ENCODE results near the gene PNLIPRP3. TPM values are rescaled to one million over a fixed set of nuclear protein-coding genes. Genes with fewer than 3 reads are reported as not detected.

Gene PNLIPRP3
- total RNA-seq, 6 experiments from 2014 or later = not detected

- Histone ChIP-seq H3K4me3 (no peak overlapping the region), H3K9me3 (no peaks in the 10 kb centered on the region), H3K27ac (no peak overlapping the region), H3K27me3 (no peaks in the 10 kb centered on the region), H3K36me3 (no peaks in the 10 kb centered on the region), H3K4me1 (no peaks in the 10 kb centered on the region)
- 55% methylated on average over 7 of the region's 13 CpGs for WGBS (ENCODE audit: insufficient coverage, low coverage, low lambda C conversion rate, missing lambda C conversion rate)
- intact Hi-C loops (cut with DNase I) = no loop called here
- ATAC-seq (no peak), DNase-seq (no peak)
- no peak for TF ChIP-seq POLR2A (IDR thresholded peaks at IDR 0.05)
- no peak for TF ChIP-seq CTCF (IDR thresholded peaks at IDR 0.05)
Measured at GRCh38 chr10:116395223-116395985, 32.2 kb upstream of the PNLIPRP3 start.

- Histone ChIP-seq H3K27ac (no peak overlapping the region), H3K4me1 (no peaks in the 10 kb centered on the region), H3K4me3 (no peak overlapping the region), H3K27me3 (no peaks in the 10 kb centered on the region), H3K36me3 (no peaks in the 10 kb centered on the region), H3K9me3 (no peaks in the 10 kb centered on the region)
- DNase-seq = no peak
- TF ChIP-seq POLR2A (IDR thresholded peaks at IDR 0.05) (no peak), CTCF (IDR thresholded peaks at IDR 0.05) (no peak)
- WGBS (ENCODE audit: insufficient coverage, low coverage, low lambda C conversion rate, missing lambda C conversion rate) = 50% methylated on average over 5 of the region's 5 CpGs
- intact Hi-C loops (cut with DNase I) = no loop called here
- ATAC-seq = no peak
Measured at GRCh38 chr10:116398224-116398623, 29.4 kb upstream of the PNLIPRP3 start.

- Histone ChIP-seq H3K27me3 (no peaks in the 10 kb centered on the region), H3K9me3 (no peaks in the 10 kb centered on the region), H3K27ac (no peak overlapping the region), H3K4me3 (no peak overlapping the region), H3K36me3 (no peaks in the 10 kb centered on the region), H3K4me1 (no peaks in the 10 kb centered on the region)
- 69% methylated on average over 3 of the region's 3 CpGs for WGBS (ENCODE audit: insufficient coverage, low coverage, low lambda C conversion rate, missing lambda C conversion rate)
- ATAC-seq (peak; percentile 43 to 80 (median 61)), DNase-seq (no peak)
- TF ChIP-seq CTCF (IDR thresholded peaks at IDR 0.05) (no peak), POLR2A (IDR thresholded peaks at IDR 0.05) (no peak)
- intact Hi-C loops (cut with DNase I) = no loop called here
Measured at GRCh38 chr10:116402858-116403257, 24.8 kb upstream of the PNLIPRP3 start.

GRCh38 chr10:116403740-116404250 is 23.9 kb upstream of the PNLIPRP3 start:
- no peak for ATAC-seq
- H3K36me3 ChIP-seq = no peaks in the 10 kb centered on the region
- no peak overlapping the region for H3K4me3 ChIP-seq
- intact Hi-C loops (cut with DNase I) = no loop called here
- WGBS (ENCODE audit: insufficient coverage, low coverage, low lambda C conversion rate, missing lambda C conversion rate) = 68% methylated on average over 6 of the region's 6 CpGs
- no peak overlapping the region for H3K27ac ChIP-seq
- no peaks in the 10 kb centered on the region for H3K27me3 ChIP-seq
- no peaks in the 10 kb centered on the region for H3K9me3 ChIP-seq
- H3K4me1 ChIP-seq = no peaks in the 10 kb centered on the region
- TF ChIP-seq POLR2A (IDR thresholded peaks at IDR 0.05) = no peak
- TF ChIP-seq CTCF (IDR thresholded peaks at IDR 0.05) = no peak
- no peak for DNase-seq
